Measurements from ENCODE around the gene OXSR1.
"Not testable (repeated sequence)": the region's sequence is repeated elsewhere in the genome, so short reads cannot be mapped to it uniquely, and the experiment has no call there.

Gene OXSR1

DNA sequence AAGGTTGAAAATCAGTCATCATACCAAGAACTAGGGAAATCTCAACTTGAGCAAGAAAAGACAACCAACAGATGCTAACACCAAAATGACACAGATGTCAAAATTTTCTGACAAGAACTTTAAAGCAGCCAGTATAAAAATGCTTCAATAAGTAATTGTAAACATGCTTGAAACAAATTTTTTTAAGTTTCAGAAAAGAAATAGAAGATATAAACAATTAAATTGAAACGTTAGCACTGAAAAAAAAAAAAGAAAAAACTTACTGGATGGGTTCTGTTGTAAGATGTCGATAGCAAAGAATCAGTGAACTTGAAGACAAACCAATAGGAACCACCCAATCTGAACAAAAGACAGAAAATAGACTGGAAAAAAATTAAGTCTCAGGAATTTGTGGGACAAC, 18.8 kb upstream of the OXSR1 start:
- no peak for DNase-seq

DNA sequence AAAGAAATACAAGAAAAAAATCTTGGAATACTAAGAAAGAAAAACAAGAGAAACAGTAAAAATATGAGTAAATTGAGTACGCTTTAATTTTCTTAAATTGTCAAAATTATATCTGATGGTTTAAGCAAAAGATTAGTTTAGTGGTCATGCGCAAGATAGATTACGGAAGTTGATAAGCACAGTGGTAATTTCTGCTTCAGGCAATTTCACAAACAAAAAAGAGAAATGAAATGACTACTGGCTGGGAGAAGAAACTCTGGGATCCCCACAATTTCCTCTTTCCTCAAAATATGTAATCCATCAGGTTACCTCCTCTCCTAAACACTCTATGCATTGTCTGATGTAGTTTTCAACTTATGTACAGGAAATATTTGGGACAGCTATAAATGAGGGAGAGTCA, 17.9 kb upstream of the OXSR1 start:
- peak; percentile 46 to 74 for DNase-seq

DNA sequence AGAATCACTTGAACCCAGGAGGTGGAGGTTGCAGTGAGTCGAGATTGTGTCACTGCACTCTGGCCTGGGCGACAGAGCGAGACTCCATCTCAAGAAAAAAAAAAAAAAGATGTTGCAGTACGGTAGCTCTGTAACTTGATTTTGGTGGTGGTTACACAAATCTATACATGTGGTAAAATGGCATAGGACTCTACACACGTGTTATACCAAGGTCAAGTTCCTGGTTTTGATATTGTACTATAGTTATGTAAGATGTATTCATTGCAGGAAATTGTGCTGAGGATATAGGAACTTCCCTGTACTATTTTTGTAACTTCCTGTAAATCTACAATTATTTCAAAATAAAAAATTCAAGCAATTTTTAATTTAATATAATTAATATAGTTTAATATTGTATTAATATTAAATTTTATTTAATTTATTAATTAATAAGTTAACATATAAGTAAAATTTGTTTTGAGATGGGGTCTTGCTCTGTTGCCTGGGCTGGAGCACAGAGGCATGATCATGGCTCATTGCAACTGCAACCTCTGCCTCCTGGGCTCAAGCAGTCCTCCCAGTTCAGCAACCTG, 16.9 kb upstream of the OXSR1 start:
- DNase-seq, result peak; percentile 76 to 77

DNA sequence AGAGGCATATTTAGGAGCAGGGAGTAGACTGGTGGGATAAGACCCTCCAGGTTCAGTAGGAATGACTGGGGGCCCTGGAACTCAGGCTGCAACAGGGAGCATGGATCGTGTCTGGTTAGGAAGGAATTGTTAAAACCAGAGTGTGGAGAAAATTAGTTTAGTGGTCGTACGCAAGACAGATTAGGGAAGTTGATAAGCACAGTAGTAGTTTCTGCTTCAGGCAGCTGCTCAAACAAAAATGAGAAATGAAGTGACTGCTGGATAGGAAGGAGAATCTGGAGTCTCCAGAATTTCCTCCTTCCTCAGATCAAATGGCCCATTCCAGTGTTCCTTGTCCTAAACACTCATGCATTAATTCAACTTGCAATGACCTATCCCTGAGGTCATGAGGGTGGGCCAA, 15.6 kb upstream of the OXSR1 start:
- peak; percentile 88 to 95 for DNase-seq

DNA sequence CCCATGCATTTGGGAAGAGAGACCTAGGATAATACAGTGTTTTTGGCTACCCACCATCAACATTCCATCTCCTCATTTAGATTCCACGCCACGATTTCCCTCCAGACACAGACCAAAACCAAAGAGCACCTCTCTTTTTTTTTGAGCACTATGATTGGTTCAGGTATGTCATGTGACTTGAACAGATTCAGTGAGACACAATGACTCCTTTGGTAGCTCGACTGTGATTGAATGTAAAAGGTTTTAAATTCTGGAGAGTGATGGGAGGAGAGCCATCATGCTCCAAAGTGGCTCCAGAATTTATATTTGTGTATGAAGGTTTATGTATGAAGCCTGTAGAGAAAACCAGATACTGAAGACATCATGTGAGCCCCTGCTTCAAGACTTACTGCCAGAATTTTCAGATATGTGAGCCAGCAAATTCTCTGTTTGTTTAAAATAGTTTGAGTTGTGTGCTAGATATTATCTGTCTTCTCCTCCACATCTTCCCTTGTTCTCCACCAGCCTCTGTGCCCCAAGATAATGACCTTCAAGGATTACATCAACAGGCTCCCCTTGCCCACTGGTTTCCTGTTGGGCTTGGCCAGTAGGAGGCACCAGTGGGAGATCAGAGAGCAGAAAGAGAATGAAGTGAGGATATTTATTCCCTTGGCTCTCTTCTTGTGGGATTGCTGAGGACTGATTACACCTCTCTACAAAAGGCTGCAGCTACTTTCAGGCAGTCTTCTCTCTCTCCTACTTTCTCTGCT, 14.4 kb upstream of the OXSR1 start:
- no peak for DNase-seq

DNA sequence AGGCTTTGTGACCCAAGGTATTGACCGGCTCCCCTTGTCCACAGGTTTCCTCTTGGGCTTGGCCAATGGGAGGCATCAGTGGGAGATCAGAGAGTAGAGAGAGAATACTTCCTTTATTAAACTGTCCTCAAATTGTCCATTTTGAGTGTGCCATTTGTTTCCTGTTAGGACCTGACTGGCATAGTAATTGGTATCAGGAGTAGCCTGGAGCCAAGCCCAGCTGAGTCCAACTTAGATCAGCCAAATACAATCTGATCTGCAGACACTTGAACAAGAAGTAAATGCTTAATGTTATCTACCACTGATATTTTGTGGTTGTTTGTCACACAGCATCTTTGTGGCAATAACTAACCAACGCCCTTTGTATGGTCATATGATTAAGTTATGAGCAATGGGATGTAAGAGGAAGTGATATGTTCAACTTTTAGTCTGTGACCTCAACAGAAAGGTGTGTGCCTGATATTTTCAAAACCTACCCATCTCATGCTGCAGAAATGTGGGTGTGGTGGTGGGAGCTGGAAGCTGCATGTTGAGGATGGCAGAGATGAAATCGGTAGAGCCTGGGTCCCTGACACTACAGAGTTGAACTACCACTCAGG, 13.6 kb upstream of the OXSR1 start:
- peak in 1 of 2 experiments; percentile 19 for DNase-seq

DNA sequence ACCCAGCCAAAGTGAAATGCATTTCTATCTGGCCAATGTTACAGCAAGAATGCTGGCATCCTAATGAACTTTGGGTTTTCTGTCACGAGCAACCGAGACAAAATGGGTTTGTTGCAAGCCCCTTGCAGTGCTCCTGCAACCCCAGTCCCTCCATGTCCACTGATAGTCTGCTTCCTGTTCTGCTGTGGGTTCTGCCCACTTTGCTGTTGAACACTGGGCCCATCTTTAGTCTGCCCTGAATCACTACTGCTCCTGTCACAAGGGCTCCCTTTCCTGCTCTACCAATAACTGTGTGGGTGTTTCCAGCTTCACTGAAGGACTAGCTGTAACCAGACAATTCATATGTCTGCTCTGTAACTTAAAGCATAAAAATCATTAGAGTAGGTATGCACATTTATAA, 12.7 kb upstream of the OXSR1 start:
- no peak for DNase-seq

DNA sequence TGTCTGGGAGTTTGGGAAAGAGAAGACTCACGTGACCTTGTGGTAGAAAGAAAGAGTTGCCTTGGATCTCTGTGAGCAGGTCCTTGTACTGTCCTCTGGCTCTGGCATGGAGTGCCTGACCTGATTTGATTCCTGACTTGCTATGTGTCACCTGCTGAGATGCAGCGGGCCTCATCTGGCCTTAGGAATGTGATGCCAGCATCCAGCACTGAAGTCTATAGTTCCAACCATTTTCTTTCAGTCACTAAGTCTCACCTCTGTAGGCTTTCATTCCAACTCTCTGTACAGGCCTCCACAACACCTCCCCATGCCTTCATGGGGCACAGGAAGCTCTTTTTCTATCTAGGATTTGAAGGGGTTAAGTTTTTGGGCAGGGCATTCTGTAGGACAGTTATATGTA, 12.1 kb upstream of the OXSR1 start:
- no peak for DNase-seq

DNA sequence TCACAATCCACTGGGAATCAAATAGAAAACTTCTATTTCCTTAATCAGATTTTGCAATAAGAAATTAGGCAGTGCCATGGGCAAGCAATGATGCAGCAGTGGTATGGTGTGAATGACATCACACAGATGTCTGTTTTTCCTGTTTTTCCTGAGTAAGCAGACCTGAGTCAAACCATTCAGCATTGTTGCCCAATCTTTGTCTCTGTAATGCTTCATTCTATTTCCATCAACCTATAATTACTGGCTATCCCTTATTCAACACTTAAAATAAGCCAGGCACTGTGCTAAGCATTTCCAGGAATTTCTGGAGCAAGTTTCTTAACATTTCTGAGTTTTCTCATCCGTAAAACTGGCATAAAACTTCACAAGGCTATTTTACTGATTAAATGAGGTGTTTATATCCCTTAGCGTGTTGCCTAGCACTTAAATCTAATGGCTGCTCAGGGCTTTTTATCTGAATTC, 11.3 kb upstream of the OXSR1 start:
- no peak for DNase-seq

DNA sequence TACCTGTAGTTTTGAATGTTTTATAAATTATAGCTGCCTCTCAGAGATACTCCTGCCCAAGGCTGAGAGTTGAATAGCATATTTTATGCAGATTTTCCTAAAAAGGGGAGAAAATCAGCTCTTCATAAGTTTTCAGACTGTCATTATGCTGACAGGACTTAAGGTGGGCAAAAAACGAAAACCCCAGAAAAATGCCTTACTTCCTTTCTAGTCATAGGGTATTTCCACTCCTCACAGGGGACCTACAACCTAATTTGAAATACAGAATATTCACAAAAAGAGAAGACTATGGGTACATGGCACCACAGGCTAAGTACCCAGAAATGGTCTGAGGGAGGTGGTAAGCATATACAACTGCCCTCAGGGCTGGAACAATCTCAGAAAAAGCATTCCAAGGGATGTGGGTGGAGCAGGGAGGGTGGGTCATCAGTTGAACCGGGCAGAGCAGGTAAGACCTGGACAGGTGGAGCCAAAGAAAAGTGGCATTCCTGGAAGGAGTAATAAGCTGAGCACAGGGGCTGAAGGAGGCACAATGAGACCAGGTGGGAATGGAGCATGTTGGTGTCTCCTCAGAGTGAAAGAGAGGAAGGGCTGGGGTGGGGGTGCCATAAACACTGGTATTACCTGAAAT, 10.6 kb upstream of the OXSR1 start:
- no peak for DNase-seq

DNA sequence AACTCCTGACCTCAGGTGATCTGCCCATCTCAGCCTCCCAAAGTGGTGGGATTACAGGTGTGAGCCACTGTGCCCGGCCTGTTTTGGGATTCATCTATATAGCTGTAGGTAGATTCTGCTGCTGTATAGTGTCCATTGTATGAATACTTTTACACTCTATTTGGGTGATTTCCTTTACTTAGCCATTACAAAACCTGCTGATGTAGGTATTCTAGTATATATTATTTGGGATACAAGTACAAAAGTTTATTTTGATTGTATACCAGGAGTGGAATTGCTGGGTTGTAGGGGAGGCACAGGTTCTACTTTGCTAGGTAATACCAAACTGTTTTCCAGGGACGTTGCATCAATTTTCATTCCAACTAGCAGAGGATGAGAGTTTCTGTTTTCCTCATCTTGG, 9.5 kb upstream of the OXSR1 start:
- no peak for DNase-seq

DNA sequence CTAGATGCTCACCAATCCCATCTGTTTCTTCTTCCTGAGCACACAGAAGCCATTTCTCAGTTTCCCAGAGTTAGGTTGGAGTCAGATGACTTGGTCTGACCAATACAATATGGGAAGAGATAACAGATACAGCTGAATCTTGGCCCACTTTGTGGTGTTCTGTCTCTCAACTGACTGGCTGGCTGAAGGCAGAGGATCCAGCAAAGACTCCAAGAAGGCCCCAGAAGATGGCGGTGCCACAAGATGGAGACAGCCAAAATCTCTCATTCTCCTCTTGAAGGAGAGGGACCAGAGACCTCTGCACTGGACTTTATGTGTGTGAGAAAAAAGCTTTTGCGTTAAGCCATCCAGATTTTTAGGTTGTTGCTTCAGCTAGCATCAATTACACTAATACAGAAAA, 8.2 kb upstream of the OXSR1 start:
- no peak for DNase-seq

DNA sequence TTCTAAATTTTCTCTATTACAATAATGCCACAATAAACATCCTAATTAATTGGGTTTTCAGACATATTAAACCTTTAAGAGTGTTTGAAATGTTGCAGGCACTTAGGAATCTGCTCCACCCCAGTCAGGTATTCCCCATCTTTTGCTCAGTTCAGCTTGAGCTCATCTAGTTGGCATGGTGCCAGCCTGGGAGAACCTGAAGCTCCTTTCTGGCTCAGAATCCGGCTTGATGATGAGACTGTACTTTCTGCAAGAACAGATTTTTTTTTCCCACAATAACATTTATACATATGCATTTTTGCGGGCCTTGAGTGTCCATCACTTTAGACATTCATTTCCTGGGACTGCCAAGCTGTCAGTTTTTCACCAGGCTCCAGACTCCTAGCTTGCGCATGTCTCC, 7.7 kb upstream of the OXSR1 start:
- DNase-seq, result no peak

DNA sequence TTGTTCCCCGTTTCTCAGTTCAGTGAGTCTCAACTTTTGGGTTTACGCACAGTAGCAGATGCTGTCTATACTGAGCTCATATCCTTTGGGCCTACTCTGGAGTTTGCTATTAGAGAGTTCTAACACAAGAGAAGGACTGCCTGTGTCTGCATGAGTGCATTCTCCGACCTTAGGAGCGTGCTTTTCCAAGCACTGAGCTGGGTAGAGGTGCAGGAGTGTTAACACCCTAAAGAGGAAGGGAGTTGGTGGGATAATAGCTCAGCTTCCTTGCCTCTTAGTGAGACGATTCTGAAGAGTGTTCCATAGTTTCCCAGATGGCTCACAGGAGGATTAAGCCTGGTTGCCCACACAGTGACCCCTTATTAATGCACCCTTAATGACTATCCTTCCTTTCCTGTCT, 6.9 kb upstream of the OXSR1 start:
- no peak for DNase-seq

DNA sequence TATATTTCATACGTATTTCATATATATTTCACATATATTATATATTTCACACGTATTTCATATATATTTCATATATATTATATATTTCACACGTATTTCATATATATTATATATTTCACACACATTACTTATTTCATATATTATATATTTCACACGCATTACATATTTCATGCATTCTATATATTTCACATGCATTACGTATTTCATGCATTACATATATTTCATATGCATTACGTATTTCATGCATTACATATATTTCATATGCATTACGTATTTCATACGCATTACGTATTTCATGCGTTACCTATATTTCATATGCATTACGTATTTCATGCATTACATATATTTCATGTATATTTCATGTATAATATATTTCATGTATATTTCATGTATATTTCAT, 4.6 kb upstream of the OXSR1 start:
- not testable (repeated sequence) for DNase-seq

DNA sequence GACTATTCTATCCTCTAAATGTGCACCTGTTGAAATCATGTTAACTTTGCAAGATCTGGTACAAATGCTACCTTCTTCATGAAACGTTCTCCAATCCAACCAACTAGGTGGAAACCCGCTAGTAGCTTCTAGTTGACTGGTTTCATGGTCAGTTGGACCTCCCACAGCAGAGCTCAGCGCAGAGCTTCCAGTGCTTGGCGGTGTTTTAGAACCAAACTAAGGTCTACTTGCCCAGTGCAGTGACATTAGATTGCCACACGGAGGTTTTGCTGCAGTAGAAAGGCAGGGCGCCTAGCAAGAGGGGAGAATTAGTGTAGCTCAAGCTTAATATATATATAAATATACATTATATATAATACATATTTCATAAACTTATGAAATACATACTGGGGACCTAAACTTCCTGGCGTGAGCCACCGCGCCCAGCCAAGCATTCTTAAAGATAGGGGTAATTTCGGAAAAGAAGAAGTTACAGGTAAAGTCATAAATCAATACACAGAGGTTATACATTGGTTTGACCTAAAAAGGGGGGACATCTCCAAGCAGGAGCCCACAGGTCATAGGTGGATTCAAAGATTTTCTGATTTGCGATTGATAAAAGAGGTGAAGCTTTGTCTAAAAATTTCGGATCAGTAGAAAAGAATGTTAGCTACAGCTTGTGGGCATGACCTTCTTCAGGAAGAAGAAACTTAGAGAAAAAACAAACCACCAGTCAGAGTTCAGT, 2.1 kb upstream of the OXSR1 start:
- DNase-seq, result peak; percentile 44 to 65

DNA sequence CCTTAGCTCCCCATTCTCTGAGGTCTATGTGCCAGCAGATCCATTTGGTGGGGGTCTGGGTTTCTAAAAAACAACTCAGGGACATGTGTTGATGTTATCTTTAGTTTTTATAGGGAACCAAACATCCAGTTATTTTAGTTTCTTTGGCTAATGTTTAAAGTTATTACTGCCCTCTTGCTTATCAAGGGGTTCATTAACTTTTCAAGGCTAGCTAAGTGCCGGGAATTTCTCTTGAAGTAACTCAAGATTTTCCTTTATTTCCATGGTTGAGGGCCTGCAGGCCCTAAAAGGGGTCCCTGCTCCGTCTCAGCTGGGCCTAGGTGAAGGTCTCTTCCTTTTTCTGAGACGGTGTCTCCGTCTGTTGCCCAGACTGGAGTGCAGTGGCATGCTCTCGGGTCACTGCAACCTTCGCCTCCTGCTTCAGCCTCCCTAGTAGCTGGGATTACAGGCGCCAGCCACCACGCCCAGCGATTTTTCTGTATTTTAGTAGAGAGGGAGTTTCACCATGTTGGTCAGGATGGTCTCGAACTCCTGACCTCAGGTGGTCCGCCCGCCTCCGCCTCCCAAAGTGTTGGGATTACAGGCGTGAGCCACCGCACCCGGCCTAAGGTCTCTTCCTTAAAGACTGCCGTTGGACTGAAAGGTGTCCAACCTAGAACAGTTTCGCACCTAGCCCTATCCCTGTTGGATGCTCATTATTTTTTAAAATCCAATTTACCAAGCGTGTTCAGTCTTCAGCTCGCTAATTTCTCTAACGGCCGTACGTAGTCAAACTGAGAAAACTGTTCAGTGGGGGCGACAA, 1.3 kb upstream of the OXSR1 start:
- DNase-seq, result no peak

DNA sequence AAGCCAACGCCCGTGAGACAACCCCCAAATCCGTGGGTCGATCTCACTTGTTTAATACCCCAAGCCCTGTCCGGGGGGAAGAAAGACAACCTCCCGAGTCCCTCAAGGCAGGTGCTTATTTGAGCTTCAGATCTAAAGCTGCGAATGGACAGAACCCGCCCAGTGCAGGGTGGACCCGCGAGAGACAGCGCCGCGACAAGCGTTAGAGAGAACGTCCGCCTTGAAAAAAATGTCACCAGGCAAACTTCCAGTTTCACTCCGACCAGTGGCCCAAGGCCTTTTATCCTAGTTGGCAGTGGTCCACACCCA, 740 bp upstream of the OXSR1 start:
- no peak for DNase-seq

DNA sequence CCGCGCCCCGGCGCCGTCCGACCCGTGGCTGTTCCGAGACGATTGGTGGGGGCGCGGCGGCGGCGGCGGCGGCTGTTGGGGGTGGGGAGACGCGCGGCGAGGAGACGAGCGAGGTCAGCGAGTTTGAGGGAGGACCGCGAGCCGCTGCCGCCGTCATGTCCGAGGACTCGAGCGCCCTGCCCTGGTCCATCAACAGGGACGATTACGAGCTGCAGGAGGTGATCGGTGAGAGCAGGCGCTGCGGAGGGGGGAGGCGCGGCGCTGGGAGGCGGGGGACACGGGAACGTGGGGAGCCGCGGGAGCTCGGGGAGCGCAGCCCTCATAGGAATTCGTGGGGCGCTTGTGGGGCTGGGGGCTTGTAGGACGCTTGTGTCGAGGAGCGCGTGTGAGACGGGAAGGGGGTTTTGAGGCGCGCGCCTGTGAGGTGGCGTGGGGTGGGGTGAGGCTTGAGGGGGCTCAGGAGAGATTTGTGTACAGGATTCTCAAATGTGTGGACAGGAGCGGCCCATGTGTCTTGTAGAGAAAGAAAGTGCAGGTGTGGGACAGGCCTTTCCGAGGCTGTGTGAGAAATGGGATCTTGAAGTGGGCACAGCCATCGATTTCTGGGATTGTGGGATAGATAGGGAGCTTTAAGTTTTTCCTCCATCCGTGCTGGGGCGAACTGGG, 518 bp downstream of the OXSR1 start:
- DNase-seq, result peak in 1 of 2 experiments; percentile 40

DNA sequence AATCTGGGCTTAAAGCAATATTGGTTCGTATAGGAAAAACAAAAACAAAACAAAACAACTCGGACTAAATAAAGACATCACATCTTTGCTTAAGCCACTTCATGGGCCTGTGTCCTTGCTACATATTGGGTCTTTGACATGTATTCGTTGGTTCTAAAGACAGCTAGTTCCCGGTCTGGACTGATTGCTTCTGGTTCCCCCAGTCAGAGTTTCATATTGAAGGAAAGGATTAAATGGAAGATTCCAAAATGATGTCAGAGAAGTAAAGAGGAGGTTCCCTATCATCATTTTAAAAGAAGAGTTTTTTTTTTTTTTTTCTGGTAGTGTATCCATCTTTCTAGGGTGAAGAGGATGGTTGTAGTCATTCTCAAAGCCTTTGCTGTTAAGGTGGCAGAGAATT, 2.3 kb downstream of the OXSR1 start:
- no peak for DNase-seq

DNA sequence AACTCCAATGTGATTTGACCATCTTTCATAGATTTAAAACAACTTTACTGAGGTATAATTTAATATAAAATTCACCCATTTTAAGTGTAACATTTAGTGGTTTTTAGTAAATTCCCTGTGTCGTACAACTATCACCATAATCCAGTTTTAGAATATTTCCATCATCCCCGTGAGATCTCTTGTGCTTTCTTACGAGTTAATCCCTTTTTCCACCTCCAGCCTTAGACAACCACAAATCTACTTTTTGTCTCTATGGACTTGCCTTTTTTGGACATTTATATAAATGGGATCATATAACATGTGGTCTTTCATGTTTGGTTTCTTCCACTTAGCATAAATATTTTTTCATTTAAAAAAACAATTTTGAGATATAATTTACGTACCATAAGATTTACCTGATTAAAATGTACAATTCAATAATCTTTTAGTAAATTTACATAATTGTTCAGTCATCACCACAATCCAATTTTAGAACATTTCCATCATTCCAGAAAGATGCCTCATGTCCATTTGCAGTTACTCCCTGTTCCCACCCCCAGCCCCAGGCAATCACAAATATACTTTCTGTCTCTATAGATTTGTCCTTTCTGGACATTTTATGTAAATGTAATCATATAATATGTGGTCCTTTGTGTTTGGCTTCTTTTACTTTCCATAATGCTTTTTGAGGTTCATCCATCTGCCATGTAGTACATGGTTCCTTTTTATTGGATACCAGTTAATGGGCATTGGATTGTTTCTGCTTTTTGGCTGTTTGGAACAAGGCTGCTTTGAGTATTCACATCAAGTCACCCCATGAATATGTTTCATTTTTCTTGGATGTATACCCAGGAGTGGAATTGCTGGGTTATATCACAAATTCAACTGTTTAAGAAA, 3.1 kb downstream of the OXSR1 start:
- no peak for DNase-seq

Measured in Kasumi-1 (cell line).